Spleen (tissue), 11 donors: ENCODE measurements around the gene CEP19. TPM values are rescaled to one million over a fixed set of nuclear protein-coding genes. Genes with fewer than 3 reads are reported as not detected.

Source experiments
- DNase-seq: peaks from one replicate; pipeline ENCODE4 v3.0.0-alpha.2; 2020
- H3K27ac ChIP-seq, 8 donors: fragments of 200-600 bp; sonication (generic) in 7 of 8; 1 replicate in 4 of 8; 2 replicates in 4 of 8; pipeline versions ENCODE4 v1.5.0 to v1.8.0; 2016 to 2021; ENCODE audit warnings: inconsistent platforms in 4 of 8, mild to moderate bottlenecking in 4 of 8, moderate library complexity in 1 of 8
- H3K27me3 ChIP-seq, 7 donors: fragments of 200-600 bp; sonication (generic) in 6 of 7; replicated peaks in 1 of 7; 1 replicate in 4 of 7; 2 replicates in 3 of 7; pipeline versions ENCODE4 v1.5.0 to v1.8.0; 2016 to 2021; ENCODE audit warnings: inconsistent platforms in 3 of 7, mild to moderate bottlenecking in 1 of 7
- H3K36me3 ChIP-seq, 6 donors: fragments of 200-600 bp; sonication (generic) in 5 of 6; 1 replicate in 4 of 6; 2 replicates in 2 of 6; pipeline versions ENCODE4 v1.5.0 to v1.8.0; 2016 to 2021; ENCODE audit warnings: inconsistent platforms in 2 of 6
- H3K4me1 ChIP-seq, 6 donors: fragments of 200-600 bp; sonication (generic) in 5 of 6; 1 replicate in 3 of 6; 2 replicates in 3 of 6; pipeline versions ENCODE4 v1.5.0 to v1.8.0; 2016 to 2021; ENCODE audit warnings: inconsistent platforms in 3 of 6
- H3K4me3 ChIP-seq, 8 donors: fragments of 200-600 bp; sonication (generic) in 7 of 8; 1 replicate in 4 of 8; 2 replicates in 4 of 8; pipeline versions ENCODE4 v1.5.0 to v1.8.0; 2016 to 2021; ENCODE audit warnings: inconsistent platforms in 4 of 8, mild to moderate bottlenecking in 4 of 8, moderate library complexity in 2 of 8
- H3K9me3 ChIP-seq, 8 donors: fragments of 200-600 bp; sonication (generic) in 7 of 8; 1 replicate in 4 of 8; 2 replicates in 4 of 8; pipeline versions ENCODE4 v1.5.0 to v1.8.0; 2016 to 2021; ENCODE audit warnings: inconsistent platforms in 4 of 8
- POLR2A ChIP-seq, 3 donors: fragments of 450-650 bp; IDR thresholded peaks; one replicate each; pipeline ENCODE4 v1.5.1; 2017; ENCODE audit warnings: antibody characterized with exemption in 3 of 3, mild to moderate bottlenecking in 1 of 3
- POLR2AphosphoS5 ChIP-seq, 3 donors: sonication (generic); formaldehyde crosslinking; IDR thresholded peaks; one replicate each; pipeline ENCODE4 v1.5.1; 2017; ENCODE audit warnings: antibody characterized with exemption in 3 of 3
- whole genome bisulfite sequencing, 5 donors: extraction: QIAGEN DNeasy Blood & Tissue Kit in 3 of 5; methylation state at CpG; one replicate each; pipeline versions ENCODE4 v1.1.5 to v1.1.7; 2013 to 2018; 5-methylcytosine and 5-hydroxymethylcytosine counted together
- intact Hi-C: fragments of 100-400 bp; cut with DNase I; formaldehyde crosslinking; loops from one replicate; pipeline ENCODE4 v1.15.0; 2023; ENCODE audit warnings: low total_unique reads
- polyA plus RNA-seq, 3 donors: library from polyadenylated mRNA; stranded (reverse); fragments of 200-250 nt; gene quantifications; one replicate each; pipeline ENCODE4 v1.2.1, GENCODE V29; 2013
- total RNA-seq, 7 donors: library from RNA; depleted of rRNA in 3 of 7; stranded (reverse); fragments of >200 nt in 3 of 7; fragmentation: NEBNext Ultra II Directional in 4 of 7; extraction: Animal tissue kit (Norgen Biotek cat#: 25700) in 4 of 7; gene quantifications; one replicate each; pipeline versions ENCODE4 v1.1.0 to v1.2.1, GENCODE V29; 2016 to 2021
- TF ChIP-seq, protein P1 (sequence below), 11 experiments: fragments of 200-600 bp in 7 of 11; fragments of 450-650 bp in 4 of 11; sonication (generic) in 4 of 11; IDR thresholded peaks in 8 of 11; conservative IDR thresholded peaks in 3 of 11; 1 replicate in 7 of 11; 2 replicates in 4 of 11; pipeline versions ENCODE4 v1.4.0 to v1.8.0; 2016 to 2021; ENCODE audit warnings: antibody characterized with exemption in 11 of 11, inconsistent platforms in 4 of 11, mild to moderate bottlenecking in 1 of 11
- donor health status: healthy with polysubstance abuse.
- donor health status: DM: no; HTN: no; CAD: no; lungs with moderate emphysema.
- donor health status: DM: no; HTN: no; CAD: no.
- donor health status: Bipolar disorder and iron deficiency.
- donor health status: healthy.
- donor health status: DM: no; HTN: no; CAD: no.
- donor health status: DM: yes; HTN: yes; CAD: no.

Gene CEP19
- total and polyA plus RNA-seq, 10 donors = 0.68 to 6.4 (median 3.0) TPM

DNA sequence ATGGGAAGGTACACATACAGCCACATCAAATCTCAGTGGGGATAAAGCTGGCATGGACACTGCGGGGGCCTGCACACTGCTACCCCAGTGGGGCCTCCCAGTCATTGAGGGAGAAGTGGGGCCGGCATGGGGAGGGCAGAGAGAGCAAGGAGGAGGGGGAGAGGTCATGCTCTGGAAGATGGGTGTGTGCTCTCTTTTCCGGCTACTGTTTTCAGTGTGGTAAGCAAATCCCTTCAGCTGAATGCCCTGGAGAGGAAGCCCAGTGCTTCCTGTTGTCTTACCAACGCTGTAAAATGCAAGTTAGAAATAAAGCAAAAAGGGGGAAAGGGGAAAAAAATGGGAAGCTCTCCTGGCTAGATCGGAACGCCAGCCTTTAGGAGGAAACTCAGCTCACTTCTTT, 41.7 kb downstream of the CEP19 start:
- WGBS, 5 donors = 8 to 18% (median 13%) methylated on average over 6 of the region's 6 CpGs
- TF ChIP-seq, protein P1, sequence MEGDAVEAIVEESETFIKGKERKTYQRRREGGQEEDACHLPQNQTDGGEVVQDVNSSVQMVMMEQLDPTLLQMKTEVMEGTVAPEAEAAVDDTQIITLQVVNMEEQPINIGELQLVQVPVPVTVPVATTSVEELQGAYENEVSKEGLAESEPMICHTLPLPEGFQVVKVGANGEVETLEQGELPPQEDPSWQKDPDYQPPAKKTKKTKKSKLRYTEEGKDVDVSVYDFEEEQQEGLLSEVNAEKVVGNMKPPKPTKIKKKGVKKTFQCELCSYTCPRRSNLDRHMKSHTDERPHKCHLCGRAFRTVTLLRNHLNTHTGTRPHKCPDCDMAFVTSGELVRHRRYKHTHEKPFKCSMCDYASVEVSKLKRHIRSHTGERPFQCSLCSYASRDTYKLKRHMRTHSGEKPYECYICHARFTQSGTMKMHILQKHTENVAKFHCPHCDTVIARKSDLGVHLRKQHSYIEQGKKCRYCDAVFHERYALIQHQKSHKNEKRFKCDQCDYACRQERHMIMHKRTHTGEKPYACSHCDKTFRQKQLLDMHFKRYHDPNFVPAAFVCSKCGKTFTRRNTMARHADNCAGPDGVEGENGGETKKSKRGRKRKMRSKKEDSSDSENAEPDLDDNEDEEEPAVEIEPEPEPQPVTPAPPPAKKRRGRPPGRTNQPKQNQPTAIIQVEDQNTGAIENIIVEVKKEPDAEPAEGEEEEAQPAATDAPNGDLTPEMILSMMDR (IDR thresholded peaks at IDR 0.05 in 8 of 11, conservative IDR thresholded peaks at IDR 0.05 in 3 of 11) = no peak
- TF ChIP-seq POLR2A (IDR thresholded peaks at IDR 0.05) (no peak), POLR2AphosphoS5 (IDR thresholded peaks at IDR 0.05) (peak in 2 of 3 donors; percentile 22 to 37)
- H3K9me3 ChIP-seq = no peaks in the 10 kb centered on the region
- H3K4me1 ChIP-seq = peaks cover 6 to 32% (median 22%) of the 10 kb centered on the region in 6 donors
- no peaks in the 10 kb centered on the region for H3K27me3 ChIP-seq
- peak; percentile 77 for DNase-seq
- intact Hi-C loops = no loop called here
- peak overlapping the region; percentile 48 to 78 (median 74) for H3K27ac ChIP-seq
- H3K4me3 ChIP-seq = peak overlapping the region in 2 of 8 donors; percentile 8 to 34
- no peaks in the 10 kb centered on the region for H3K36me3 ChIP-seq

DNA sequence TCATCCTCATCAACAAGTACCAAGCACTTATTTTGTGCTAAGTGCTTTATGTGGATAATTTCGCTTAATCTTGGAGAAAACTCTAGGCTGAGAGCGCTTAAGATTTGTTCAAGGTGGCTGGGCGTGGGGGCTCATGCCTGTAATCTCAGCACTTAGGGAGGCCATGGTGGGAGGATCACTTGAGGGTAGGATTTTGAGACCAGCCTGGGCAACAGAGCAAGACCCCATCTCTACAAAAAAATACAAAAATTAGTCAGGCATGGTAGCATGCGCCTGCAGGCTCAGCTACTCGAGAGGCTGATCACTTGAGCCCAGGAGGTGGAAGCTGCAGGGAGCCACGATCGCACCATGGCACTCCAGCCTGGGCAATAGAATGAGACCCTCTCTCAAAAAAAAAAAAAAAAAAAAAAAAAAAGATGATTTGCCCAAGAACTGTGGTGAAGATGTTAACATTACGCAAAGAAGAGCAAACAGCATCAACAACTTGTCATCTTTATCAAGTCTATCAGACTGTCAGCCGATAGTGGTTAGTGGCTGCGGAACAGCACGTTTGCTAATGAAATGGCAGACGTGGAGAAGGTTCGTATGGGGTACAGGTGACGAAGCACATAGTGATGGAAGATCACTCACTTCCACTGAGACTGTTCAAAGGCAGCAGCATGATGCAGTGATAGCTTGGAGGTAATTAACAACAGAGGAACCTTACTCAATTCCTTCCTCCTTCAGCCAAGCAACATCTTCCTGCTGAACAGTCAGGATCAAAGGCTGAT, 44.8 kb downstream of the CEP19 start:
- no peaks in the 10 kb centered on the region for H3K27me3 ChIP-seq
- H3K27ac ChIP-seq = no peak overlapping the region
- peaks cover 0 to 16% (median 0%) of the 10 kb centered on the region in 6 donors for H3K36me3 ChIP-seq
- H3K4me3 ChIP-seq = no peak overlapping the region
- H3K4me1 ChIP-seq = peaks cover 6 to 35% (median 22%) of the 10 kb centered on the region in 6 donors
- no peaks in the 10 kb centered on the region for H3K9me3 ChIP-seq
- intact Hi-C loops = no loop called here
- TF ChIP-seq, protein P1 (IDR thresholded peaks at IDR 0.05 in 8 of 11, conservative IDR thresholded peaks at IDR 0.05 in 3 of 11) = no peak
- TF ChIP-seq POLR2AphosphoS5 (IDR thresholded peaks at IDR 0.05) (no peak), POLR2A (IDR thresholded peaks at IDR 0.05) (no peak)
- DNase-seq = no peak
- WGBS, 5 donors = 87 to 95% (median 91%) methylated on average over 14 of the region's 14 CpGs

DNA sequence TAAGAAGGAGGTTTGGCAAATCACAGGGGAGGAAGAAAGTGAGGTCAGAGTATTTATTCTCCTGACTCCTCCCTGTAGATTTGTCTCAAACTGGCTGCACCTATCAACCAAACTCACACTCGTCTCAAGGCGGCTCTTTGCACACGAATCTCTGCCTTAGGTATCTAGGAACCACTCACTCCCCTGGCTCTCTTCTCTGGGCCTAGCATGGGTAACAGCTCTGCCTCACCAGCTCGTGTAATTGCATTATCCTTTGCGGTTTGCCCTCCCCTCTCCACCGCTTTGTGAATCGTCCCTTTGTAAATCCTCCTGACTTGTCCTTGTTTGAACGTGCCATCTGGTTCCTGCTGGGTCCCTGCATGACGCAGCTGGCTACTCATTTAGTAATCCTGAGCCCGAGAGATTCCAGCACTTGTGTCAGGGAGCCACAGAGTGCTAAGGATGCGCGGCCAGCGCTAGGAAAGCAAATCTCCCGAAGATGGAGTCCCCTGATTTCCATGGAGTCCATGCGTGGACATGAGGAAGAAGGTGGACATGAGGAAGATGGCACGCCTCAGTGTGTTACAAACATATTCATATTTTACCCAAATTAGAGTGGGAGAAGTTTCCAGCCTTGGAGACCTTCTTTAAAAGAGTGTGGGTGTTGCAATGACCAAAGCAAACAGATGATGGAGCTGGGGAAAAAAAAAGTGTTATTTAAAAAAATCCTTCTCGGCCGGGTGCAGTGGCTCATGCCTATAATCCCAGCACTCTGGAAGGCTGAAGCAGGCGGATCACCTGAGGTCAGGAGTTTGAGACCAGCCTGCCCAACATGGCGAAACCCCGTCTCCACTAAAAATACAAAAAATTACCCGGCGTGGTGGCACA, 45.8 kb downstream of the CEP19 start:
- Histone ChIP-seq H3K36me3 (peaks cover 0 to 26% (median 7%) of the 10 kb centered on the region in 6 donors), H3K27me3 (no peaks in the 10 kb centered on the region), H3K27ac (peak overlapping the region in 2 of 8 donors; percentile 21 to 37), H3K4me3 (no peak overlapping the region), H3K4me1 (peaks cover 6 to 30% (median 16%) of the 10 kb centered on the region in 6 donors), H3K9me3 (no peaks in the 10 kb centered on the region)
- TF ChIP-seq, protein P1 (IDR thresholded peaks at IDR 0.05 in 8 of 11, conservative IDR thresholded peaks at IDR 0.05 in 3 of 11) = no peak
- TF ChIP-seq POLR2AphosphoS5 (IDR thresholded peaks at IDR 0.05) (no peak), POLR2A (IDR thresholded peaks at IDR 0.05) (no peak)
- intact Hi-C loops = no loop called here
- WGBS, 5 donors = 72 to 77% (median 73%) methylated on average over 23 of the region's 23 CpGs
- DNase-seq = no peak
